SK-N-SH treated with all-trans-retinoic acid at 6 μM for 48 hours (cell line): ENCODE measurements around the gene FAM117A.

Source experiments
- ARNTL ChIP-seq: fragments of 450-650 bp; formaldehyde crosslinking; IDR thresholded peaks from 2 replicates; pipeline ENCODE4 v1.5.0; 2020; ENCODE audit warnings: low read depth, mild to moderate bottlenecking, moderate library complexity, borderline replicate concordance
- CREB5 ChIP-seq: fragments of 250-450 bp; sonication (Bioruptor Pico); IDR thresholded peaks from 2 replicates; pipeline ENCODE4 v1.5.1; 2020; ENCODE audit warnings: low read depth, mild to moderate bottlenecking, moderate library complexity
- CSDC2 ChIP-seq: fragments of 250-450 bp; sonication (Bioruptor Pico); IDR thresholded peaks from 2 replicates; pipeline ENCODE4 v1.5.0; 2020; ENCODE audit warnings: mild to moderate bottlenecking, moderate library complexity
- GLIS3 ChIP-seq: fragments of 250-450 bp; sonication (Bioruptor Pico); IDR thresholded peaks from 2 replicates; pipeline ENCODE4 v1.5.0; 2020; ENCODE audit warnings: mild to moderate bottlenecking, moderate library complexity
- ISL1 ChIP-seq: fragments of 250-450 bp; sonication (Bioruptor Pico); IDR thresholded peaks from 2 replicates; pipeline ENCODE4 v2.1.2; 2022; ENCODE audit warnings: mild to moderate bottlenecking, moderate library complexity
- OSR1 ChIP-seq: fragments of 250-450 bp; sonication (Bioruptor Pico); IDR thresholded peaks from 2 replicates; pipeline ENCODE4 v1.8.0; 2022; ENCODE audit warnings: moderate library complexity, mild to moderate bottlenecking, inconsistent platforms
- PATZ1 ChIP-seq: fragments of 250-450 bp; sonication (Bioruptor Pico); IDR thresholded peaks from 2 replicates; pipeline ENCODE4 v1.8.0; 2020; ENCODE audit warnings: mild to moderate bottlenecking, moderate library complexity, borderline replicate concordance
- PPARA ChIP-seq: fragments of 250-450 bp; sonication (Bioruptor Pico); IDR thresholded peaks from 2 replicates; pipeline ENCODE4 v1.5.0; 2020; ENCODE audit warnings: mild to moderate bottlenecking, borderline replicate concordance
- RARB ChIP-seq: fragments of 250-450 bp; sonication (Bioruptor Pico); IDR thresholded peaks from 2 replicates; pipeline ENCODE4 v1.8.0; 2021; ENCODE audit warnings: mild to moderate bottlenecking, moderate library complexity
- SNAI2 ChIP-seq: fragments of 250-450 bp; sonication (Bioruptor Pico); IDR thresholded peaks from 2 replicates; pipeline ENCODE4 v1.5.0; 2020; ENCODE audit warnings: mild to moderate bottlenecking, moderate library complexity
- TCF4 ChIP-seq: fragments of 250-450 bp; sonication (Bioruptor Pico); IDR thresholded peaks from 2 replicates; pipeline ENCODE4 v1.8.0; 2021; ENCODE audit warnings: mild to moderate bottlenecking, moderate library complexity, borderline replicate concordance
- TOX ChIP-seq: fragments of 250-450 bp; sonication (Bioruptor Pico); IDR thresholded peaks from 2 replicates; pipeline ENCODE4 v1.8.0; 2021; ENCODE audit warnings: mild to moderate bottlenecking, moderate library complexity, borderline replicate concordance
- ZFP3 ChIP-seq: fragments of 250-450 bp; sonication (Bioruptor Pico); IDR thresholded peaks from 2 replicates; pipeline ENCODE4 v1.5.0; 2020; ENCODE audit warnings: mild to moderate bottlenecking, moderate library complexity
- ZFP30 ChIP-seq: fragments of 450-650 bp; formaldehyde crosslinking; IDR thresholded peaks from 2 replicates; pipeline ENCODE4 v1.5.0; 2022; ENCODE audit warnings: mild to moderate bottlenecking, moderate library complexity

DNA sequence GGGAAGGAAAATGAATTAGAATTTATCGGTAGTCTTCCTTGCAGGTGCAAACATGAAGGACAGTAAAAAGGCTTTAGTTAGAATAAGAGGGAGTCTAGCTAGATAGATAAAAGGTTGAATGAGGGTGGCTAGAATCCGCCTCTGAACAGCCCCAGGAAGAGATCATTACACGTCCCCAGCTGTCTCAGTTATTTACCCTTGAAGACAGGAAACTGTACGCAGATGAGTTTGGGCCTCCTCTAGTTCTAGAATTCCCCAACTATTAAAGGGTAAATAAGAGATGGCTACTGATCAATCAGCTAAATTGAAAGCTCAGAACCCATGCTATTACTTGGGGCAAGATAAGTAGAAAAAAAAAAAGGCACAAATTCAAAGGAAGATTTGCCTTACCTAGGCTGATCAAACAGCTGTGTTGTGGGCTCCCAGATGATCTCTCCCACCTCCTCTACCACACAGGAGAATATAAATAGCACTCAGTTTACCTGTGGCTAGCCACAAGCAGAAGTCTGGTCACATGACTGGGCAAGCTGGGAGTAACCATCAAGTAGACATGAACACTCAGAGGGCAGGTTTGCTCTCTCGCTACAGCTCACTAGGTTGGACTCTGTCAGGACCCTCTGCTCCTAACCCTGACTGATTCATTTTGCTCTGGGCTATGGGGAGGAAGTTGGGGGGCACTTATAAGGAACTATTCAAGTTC, 17.0 kb downstream of the FAM117A start:
- no peak for TF ChIP-seq RARB (CRISPR knock-in tag)
- TF ChIP-seq PPARA: no peak
- TF ChIP-seq ISL1 (CRISPR knock-in tag): no peak
- TF ChIP-seq PATZ1: no peak
- no peak for TF ChIP-seq GLIS3 (CRISPR knock-in tag)
- no peak for TF ChIP-seq ARNTL (CRISPR knock-in tag)
- no peak for TF ChIP-seq ZFP30 (CRISPR knock-in tag)
- no peak for TF ChIP-seq CREB5 (CRISPR knock-in tag)
- TF ChIP-seq SNAI2 (CRISPR knock-in tag): no peak
- no peak for TF ChIP-seq ZFP3 (CRISPR knock-in tag)
- TF ChIP-seq OSR1: no peak
- TF ChIP-seq TCF4 (CRISPR knock-in tag): no peak
- TF ChIP-seq TOX: no peak
- TF ChIP-seq CSDC2: no peak
